Panc1 (cell line): ENCODE measurements around the gene BABAM2.

ENCODE experiments used
- POLR2AphosphoS5 ChIP-seq: IDR thresholded peaks from 2 replicates; pipeline ENCODE4 v1.6.1; 2012; ENCODE audit warnings: mild to moderate bottlenecking, low read depth, low read length, moderate library complexity
- TF ChIP-seq, protein P1 (sequence below): fragments of 450-650 bp; IDR thresholded peaks from 2 replicates; pipeline ENCODE4 v1.5.1; 2017; ENCODE audit warnings: mild to moderate bottlenecking

DNA sequence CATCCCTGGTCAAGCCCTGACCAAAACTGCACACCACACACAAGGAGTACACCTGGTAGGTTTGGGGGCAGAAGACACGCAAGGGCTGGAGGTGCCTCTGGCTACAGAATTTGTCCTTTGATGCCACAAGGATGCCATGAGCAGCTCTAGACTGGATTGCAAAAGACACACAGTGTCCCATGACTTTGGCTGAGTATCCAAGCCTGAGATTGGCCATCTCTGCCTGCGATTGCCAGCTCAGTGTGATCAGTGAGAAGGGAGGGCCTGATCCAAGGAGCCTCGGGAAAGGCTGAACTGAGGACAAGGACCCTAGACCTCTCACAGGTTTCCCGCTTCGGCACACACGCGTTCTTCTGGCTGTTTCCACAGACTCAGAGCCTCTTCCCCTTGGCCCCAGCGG is 442.2 kb downstream of the BABAM2 start:
- TF ChIP-seq POLR2AphosphoS5 = no peak
- TF ChIP-seq, protein P1, sequence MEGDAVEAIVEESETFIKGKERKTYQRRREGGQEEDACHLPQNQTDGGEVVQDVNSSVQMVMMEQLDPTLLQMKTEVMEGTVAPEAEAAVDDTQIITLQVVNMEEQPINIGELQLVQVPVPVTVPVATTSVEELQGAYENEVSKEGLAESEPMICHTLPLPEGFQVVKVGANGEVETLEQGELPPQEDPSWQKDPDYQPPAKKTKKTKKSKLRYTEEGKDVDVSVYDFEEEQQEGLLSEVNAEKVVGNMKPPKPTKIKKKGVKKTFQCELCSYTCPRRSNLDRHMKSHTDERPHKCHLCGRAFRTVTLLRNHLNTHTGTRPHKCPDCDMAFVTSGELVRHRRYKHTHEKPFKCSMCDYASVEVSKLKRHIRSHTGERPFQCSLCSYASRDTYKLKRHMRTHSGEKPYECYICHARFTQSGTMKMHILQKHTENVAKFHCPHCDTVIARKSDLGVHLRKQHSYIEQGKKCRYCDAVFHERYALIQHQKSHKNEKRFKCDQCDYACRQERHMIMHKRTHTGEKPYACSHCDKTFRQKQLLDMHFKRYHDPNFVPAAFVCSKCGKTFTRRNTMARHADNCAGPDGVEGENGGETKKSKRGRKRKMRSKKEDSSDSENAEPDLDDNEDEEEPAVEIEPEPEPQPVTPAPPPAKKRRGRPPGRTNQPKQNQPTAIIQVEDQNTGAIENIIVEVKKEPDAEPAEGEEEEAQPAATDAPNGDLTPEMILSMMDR = no peak
